ENCODE measurements around the gene S1PR2. TPM values are rescaled to one million over a fixed set of nuclear protein-coding genes. Genes with fewer than 3 reads are reported as not detected.

Gene S1PR2
- total and polyA plus RNA-seq, 7 donors: 1.2 to 13.0 (median 7.1) TPM

GRCh38 chr19:10269333-10270179 is 38.4 kb upstream of the S1PR2 start:
- DNase-seq: peak; percentile 89
- H3K4me3 ChIP-seq: peak overlapping the region; percentile 15 to 46 (median 42)
- intact Hi-C loops (cut with DNase I): loop anchor here (1.0 kb wide), 1 partner anchor 120 kb away; no protein-coding TSS in a partner anchor
- H3K36me3 ChIP-seq: no peaks in the 10 kb centered on the region
- peaks cover 0 to 20% (median 19%) of the 10 kb centered on the region in 4 donors for H3K4me1 ChIP-seq
- H3K9me3 ChIP-seq: no peaks in the 10 kb centered on the region
- peaks cover 14 to 30% (median 22%) of the 10 kb centered on the region in 3 donors for H3K27me3 ChIP-seq
- TF ChIP-seq CTCF (IDR thresholded peaks at IDR 0.05): peak; percentile 86 to 95 (median 92)
- TF ChIP-seq POLR2A (IDR thresholded peaks at IDR 0.05): no peak
- no peak for TF ChIP-seq EP300 (IDR thresholded peaks at IDR 0.05)
- TF ChIP-seq POLR2AphosphoS5 (IDR thresholded peaks at IDR 0.05): peak in 1 of 4 donors; percentile 25
- peak overlapping the region; percentile 66 to 80 (median 70) for H3K27ac ChIP-seq
- WGBS, 2 donors: 5% methylated on average over 59 of the region's 59 CpGs

- TF ChIP-seq POLR2A (IDR thresholded peaks at IDR 0.05) (no peak), CTCF (IDR thresholded peaks at IDR 0.05) (no peak), POLR2AphosphoS5 (IDR thresholded peaks at IDR 0.05) (no peak), EP300 (IDR thresholded peaks at IDR 0.05) (no peak)
- 72 to 74% methylated on average over 6 of the region's 6 CpGs for WGBS, 2 donors
- no peak overlapping the region for H3K4me3 ChIP-seq
- H3K27me3 ChIP-seq: peaks cover 14 to 30% (median 22%) of the 10 kb centered on the region in 3 donors
- no peaks in the 10 kb centered on the region for H3K9me3 ChIP-seq
- H3K4me1 ChIP-seq: peaks cover 0 to 20% (median 19%) of the 10 kb centered on the region in 4 donors
- H3K36me3 ChIP-seq: no peaks in the 10 kb centered on the region
- intact Hi-C loops (cut with DNase I): no loop called here
- H3K27ac ChIP-seq: peak overlapping the region in 2 of 4 donors; percentile 40 to 58
- DNase-seq: no peak
Measured at GRCh38 chr19:10268071-10268470, 36.9 kb upstream of the S1PR2 start.

- TF ChIP-seq POLR2AphosphoS5 (IDR thresholded peaks at IDR 0.05): no peak
- TF ChIP-seq POLR2A (IDR thresholded peaks at IDR 0.05): no peak
- TF ChIP-seq EP300 (IDR thresholded peaks at IDR 0.05): no peak
- TF ChIP-seq CTCF (IDR thresholded peaks at IDR 0.05): no peak
- 85 to 87% methylated on average over 7 of the region's 7 CpGs for WGBS, 2 donors
- intact Hi-C loops (cut with DNase I): no loop called here
- Histone ChIP-seq H3K36me3 (no peaks in the 10 kb centered on the region), H3K9me3 (no peaks in the 10 kb centered on the region), H3K27ac (no peak overlapping the region), H3K4me3 (no peak overlapping the region), H3K4me1 (peaks cover 0 to 20% (median 19%) of the 10 kb centered on the region in 4 donors), H3K27me3 (peaks cover 14 to 23% (median 21%) of the 10 kb centered on the region in 3 donors)
- DNase-seq: no peak
Measured at GRCh38 chr19:10266706-10267105, 35.6 kb upstream of the S1PR2 start.

- DNase-seq: no peak
- TF ChIP-seq EP300 (IDR thresholded peaks at IDR 0.05) (no peak), POLR2A (IDR thresholded peaks at IDR 0.05) (no peak), POLR2AphosphoS5 (IDR thresholded peaks at IDR 0.05) (no peak)
- H3K4me3 ChIP-seq: no peak overlapping the region
- no peak overlapping the region for H3K27ac ChIP-seq
- no peaks in the 10 kb centered on the region for H3K4me1 ChIP-seq
- peaks cover 10 to 22% (median 15%) of the 10 kb centered on the region in 4 donors for H3K36me3 ChIP-seq
- no peaks in the 10 kb centered on the region for H3K9me3 ChIP-seq
- 81 to 86% methylated on average over 7 of the region's 7 CpGs for WGBS, 2 donors
- intact Hi-C loops (cut with DNase I): no loop called here
- H3K27me3 ChIP-seq: no peaks in the 10 kb centered on the region
Measured at GRCh38 chr19:10262771-10263170, 31.6 kb upstream of the S1PR2 start.

GRCh38 chr19:10260141-10260584 is 29.0 kb upstream of the S1PR2 start:
- Histone ChIP-seq H3K4me1 (no peaks in the 10 kb centered on the region), H3K9me3 (no peaks in the 10 kb centered on the region), H3K27me3 (no peaks in the 10 kb centered on the region), H3K27ac (no peak overlapping the region), H3K4me3 (no peak overlapping the region), H3K36me3 (peaks cover 23 to 48% (median 28%) of the 10 kb centered on the region in 4 donors)
- no peak for TF ChIP-seq CTCF (IDR thresholded peaks at IDR 0.05)
- TF ChIP-seq EP300 (IDR thresholded peaks at IDR 0.05): no peak
- no peak for TF ChIP-seq POLR2A (IDR thresholded peaks at IDR 0.05)
- no peak for TF ChIP-seq POLR2AphosphoS5 (IDR thresholded peaks at IDR 0.05)
- DNase-seq: no peak
- 37 to 70% methylated on average over 8 of the region's 8 CpGs for WGBS, 2 donors
- intact Hi-C loops (cut with DNase I): no loop called here
